GM23338 (cell line): ENCODE measurements around the gene CDK2. TPM values are rescaled to one million over a fixed set of nuclear protein-coding genes. Genes with fewer than 3 reads are reported as not detected.
"Not testable (repeated sequence)": the region's sequence is repeated elsewhere in the genome, so short reads cannot be mapped to it uniquely, and the experiment has no call there.

Experiments used
- ATAC-seq: fragments of 200-7000 bp; cut with Tn5 transposase; 3 replicates; pipeline ENCODE4 v1.9.1; 2020
- DNase-seq: peaks from one replicate; pipeline ENCODE4 v3.0.0-alpha.2; 2015; ENCODE audit warnings: low spot score
- H2AFZ ChIP-seq: fragments of 200-600 bp; sonication (generic); 2 replicates; pipeline ENCODE4 v1.8.0; 2016; ENCODE audit warnings: antibody characterized with exemption, mild to moderate bottlenecking, moderate library complexity
- H3F3A ChIP-seq: fragments of 200-600 bp; sonication (generic); replicated peaks from 2 replicates; pipeline ENCODE4 v1.8.0; 2017; ENCODE audit warnings: antibody characterized with exemption, mixed run types, low read depth
- H3K27ac ChIP-seq: fragments of 200-600 bp; sonication (generic); 2 replicates; pipeline ENCODE4 v1.6.1; 2016; ENCODE audit warnings: low read depth
- H3K27me3 ChIP-seq: fragments of 200-600 bp; sonication (generic); 2 replicates; pipeline ENCODE4 v1.8.0; 2016; ENCODE audit warnings: mild to moderate bottlenecking, mixed run types, moderate library complexity; ENCODE audit not compliant: insufficient read depth
- H3K36me3 ChIP-seq: fragments of 200-600 bp; sonication (generic); 2 replicates; pipeline ENCODE4 v1.8.0; 2016; ENCODE audit warnings: mild to moderate bottlenecking; ENCODE audit not compliant: insufficient read depth
- H3K4me1 ChIP-seq: fragments of 200-600 bp; sonication (generic); 2 replicates; pipeline ENCODE4 v1.8.0; 2016; ENCODE audit warnings: mild to moderate bottlenecking, moderate library complexity; ENCODE audit not compliant: insufficient read depth
- H3K4me2 ChIP-seq: fragments of 200-600 bp; sonication (generic); 2 replicates; pipeline ENCODE4 v1.7.1; 2017; ENCODE audit warnings: mixed run types
- H3K4me3 ChIP-seq: fragments of 200-600 bp; sonication (generic); 2 replicates; pipeline ENCODE4 v1.6.1; 2016; ENCODE audit warnings: mixed run types
- H3K79me2 ChIP-seq: fragments of 200-600 bp; sonication (generic); replicated peaks from 2 replicates; pipeline ENCODE4 v1.8.0; 2017; ENCODE audit warnings: mild to moderate bottlenecking; ENCODE audit not compliant: insufficient read depth
- H3K9me2 ChIP-seq: fragments of 200-600 bp; sonication (generic); 2 replicates; pipeline ENCODE4 v1.8.0; 2017; ENCODE audit not compliant: insufficient read depth
- H4K20me1 ChIP-seq: fragments of 200-600 bp; sonication (generic); replicated peaks from 2 replicates; pipeline ENCODE4 v1.8.0; 2017; ENCODE audit warnings: mild to moderate bottlenecking; ENCODE audit not compliant: insufficient read depth
- H3K27ac Mint-ChIP-seq: 2 replicates; pipeline ENCODE4 v1.8.0; 2020; ENCODE audit warnings: inconsistent platforms, mild to moderate bottlenecking, moderate library complexity, mixed read lengths
- H3K27me3 Mint-ChIP-seq: 3 replicates; pipeline ENCODE4 v1.8.0; 2022; ENCODE audit warnings: low read depth, mild to moderate bottlenecking, moderate library complexity, mixed read lengths, inconsistent platforms; ENCODE audit not compliant: insufficient read depth, poor library complexity
- H3K36me3 Mint-ChIP-seq: 3 replicates; pipeline ENCODE4 v1.8.0; 2021; ENCODE audit warnings: low read depth, mild to moderate bottlenecking, inconsistent platforms, moderate library complexity, mixed read lengths
- H3K4me1 Mint-ChIP-seq: 3 replicates; pipeline ENCODE4 v1.8.0; 2020; ENCODE audit warnings: mild to moderate bottlenecking, inconsistent platforms, mixed read lengths
- H3K4me3 Mint-ChIP-seq: 3 replicates; pipeline ENCODE4 v1.8.0; 2021; ENCODE audit warnings: moderate library complexity, mild to moderate bottlenecking, inconsistent platforms, mixed read lengths
- H3K9me3 Mint-ChIP-seq: 3 replicates; pipeline ENCODE4 v1.8.0; 2020; ENCODE audit warnings: moderate library complexity, mild to moderate bottlenecking, inconsistent platforms, mixed read lengths
- CREB1 ChIP-seq: fragments of 250-450 bp; sonication (Bioruptor Pico); IDR thresholded peaks from 2 replicates; pipeline ENCODE4 v1.5.0; 2020; ENCODE audit warnings: low read depth, mild to moderate bottlenecking, moderate library complexity
- CTCF ChIP-seq, 2 experiments: fragments of 200-600 bp in 1 of 2; sonication (generic) in 1 of 2; conservative IDR thresholded peaks; 2 replicates each; pipeline versions ENCODE4 v1.5.1 to v1.6.1; 2016 to 2017; ENCODE audit warnings: antibody characterized with exemption in 2 of 2, low read depth in 2 of 2, mild to moderate bottlenecking in 2 of 2, moderate library complexity in 1 of 2
- EZH2phosphoT487 ChIP-seq: fragments of 200-600 bp; sonication (generic); IDR thresholded peaks from one replicate; pipeline ENCODE4 v1.8.1; 2018; ENCODE audit warnings: antibody characterized with exemption; ENCODE audit not compliant: unreplicated experiment
- NANOG ChIP-seq: IDR thresholded peaks from 2 replicates; pipeline ENCODE4 v1.6.1; 2016; ENCODE audit warnings: antibody characterized with exemption, borderline replicate concordance
- POLR2AphosphoS5 ChIP-seq: IDR thresholded peaks from 2 replicates; pipeline ENCODE4 v1.6.1; 2016; ENCODE audit warnings: antibody characterized with exemption, low read depth
- STAT1 ChIP-seq: IDR thresholded peaks from one replicate; pipeline ENCODE4 v1.6.1; 2016; ENCODE audit warnings: antibody characterized with exemption; ENCODE audit not compliant: unreplicated experiment
- polyA plus RNA-seq: library from polyadenylated mRNA; unstranded; fragments of >200 nt; fragmentation: Nextera tagmentation; extraction: Ambion mirVana; gene quantifications from 2 replicates; pipeline ENCODE4 v1.2.1, GENCODE V29; 2016
- total RNA-seq: library from RNA; depleted of rRNA; stranded (reverse); fragments of >200 nt; shearing (Covaris generic); gene quantifications from 2 replicates; pipeline ENCODE4 v1.2.3, GENCODE V29; 2014
- TF ChIP-seq, protein P1 (sequence below): IDR thresholded peaks from one replicate; pipeline ENCODE4 v1.6.1; 2018; ENCODE audit warnings: antibody characterized with exemption; ENCODE audit not compliant: unreplicated experiment
- TF ChIP-seq, protein P2 (sequence below): fragments of 250-450 bp; sonication (Bioruptor Pico); IDR thresholded peaks from 2 replicates; pipeline ENCODE4 v1.5.0; 2020; ENCODE audit warnings: mild to moderate bottlenecking, moderate library complexity

CDK2 gene
- total and polyA plus RNA-seq, 2 experiments from 2014 or later = 15.2 to 31.0 TPM

DNA sequence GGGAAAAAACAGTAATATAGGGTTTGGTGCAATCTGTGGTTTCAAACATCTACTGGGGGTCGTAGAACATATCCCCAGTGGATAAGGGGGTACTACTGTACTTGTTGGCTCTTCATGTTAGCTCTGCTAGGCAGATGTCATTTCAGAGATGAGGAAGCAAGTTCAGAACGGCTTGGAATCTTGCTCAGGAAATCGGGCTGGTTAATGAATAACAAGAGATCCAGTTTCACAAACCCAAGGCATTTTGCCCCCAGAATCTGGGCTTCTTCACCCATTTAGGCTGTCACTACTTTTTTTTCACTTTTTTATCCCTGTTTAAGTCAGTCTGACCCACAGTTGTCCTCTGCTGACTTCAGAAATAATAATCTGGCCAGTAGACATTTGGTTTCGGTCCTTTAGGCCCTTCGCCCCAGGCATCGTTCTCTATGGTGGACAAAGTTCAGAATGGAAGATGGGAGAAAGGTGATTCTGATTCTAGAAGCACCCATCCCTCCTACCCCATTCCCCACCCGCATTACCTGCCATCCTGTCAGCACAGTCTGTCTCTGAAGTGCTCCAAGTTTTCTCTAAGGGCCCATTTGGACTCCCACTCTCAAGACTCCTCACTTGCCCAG, 35.0 kb downstream of the CDK2 start:
- Histone ChIP-seq H3K36me3 (no peaks in the 10 kb centered on the region), H2AFZ (no peak overlapping the region), H3K79me2 (peaks cover 8% of the 10 kb centered on the region; the same call in 1 of the 2 replicates), H4K20me1 (no peaks in the 10 kb centered on the region), H3K4me1 (0 out of 2 replicates have a peak, but pooled peaks cover 4% of the 10 kb centered on the region), H3K4me3 (no peak overlapping the region), H3K27me3 (no peaks in the 10 kb centered on the region), H3K4me2 (no peak overlapping the region), H3K27ac (no peak overlapping the region), H3K9me2 (no peaks in the 10 kb centered on the region), H3F3A (0 out of 2 replicates have a peak, but pooled peaks cover 9% of the 10 kb centered on the region)
- Mint-ChIP-seq H3K4me3 (no peak overlapping the region), H3K27me3 (peaks cover 11% of the 10 kb centered on the region), H3K4me1 (no peaks in the 10 kb centered on the region; the same call in 1 of the 3 replicates), H3K36me3 (peaks cover 44% of the 10 kb centered on the region), H3K27ac (no peak overlapping the region), H3K9me3 (no peaks in the 10 kb centered on the region)
- no peak for DNase-seq
- TF ChIP-seq EZH2phosphoT487 = no peak
- no peak for TF ChIP-seq NANOG
- no peak for TF ChIP-seq CTCF (conservative IDR thresholded peaks at IDR 0.05; ENCODE audit: low read depth in 2 of 2)
- TF ChIP-seq CREB1 (CRISPR knock-in tag) = no peak
- no peak for TF ChIP-seq POLR2AphosphoS5
- no peak for TF ChIP-seq STAT1
- TF ChIP-seq, protein P1, sequence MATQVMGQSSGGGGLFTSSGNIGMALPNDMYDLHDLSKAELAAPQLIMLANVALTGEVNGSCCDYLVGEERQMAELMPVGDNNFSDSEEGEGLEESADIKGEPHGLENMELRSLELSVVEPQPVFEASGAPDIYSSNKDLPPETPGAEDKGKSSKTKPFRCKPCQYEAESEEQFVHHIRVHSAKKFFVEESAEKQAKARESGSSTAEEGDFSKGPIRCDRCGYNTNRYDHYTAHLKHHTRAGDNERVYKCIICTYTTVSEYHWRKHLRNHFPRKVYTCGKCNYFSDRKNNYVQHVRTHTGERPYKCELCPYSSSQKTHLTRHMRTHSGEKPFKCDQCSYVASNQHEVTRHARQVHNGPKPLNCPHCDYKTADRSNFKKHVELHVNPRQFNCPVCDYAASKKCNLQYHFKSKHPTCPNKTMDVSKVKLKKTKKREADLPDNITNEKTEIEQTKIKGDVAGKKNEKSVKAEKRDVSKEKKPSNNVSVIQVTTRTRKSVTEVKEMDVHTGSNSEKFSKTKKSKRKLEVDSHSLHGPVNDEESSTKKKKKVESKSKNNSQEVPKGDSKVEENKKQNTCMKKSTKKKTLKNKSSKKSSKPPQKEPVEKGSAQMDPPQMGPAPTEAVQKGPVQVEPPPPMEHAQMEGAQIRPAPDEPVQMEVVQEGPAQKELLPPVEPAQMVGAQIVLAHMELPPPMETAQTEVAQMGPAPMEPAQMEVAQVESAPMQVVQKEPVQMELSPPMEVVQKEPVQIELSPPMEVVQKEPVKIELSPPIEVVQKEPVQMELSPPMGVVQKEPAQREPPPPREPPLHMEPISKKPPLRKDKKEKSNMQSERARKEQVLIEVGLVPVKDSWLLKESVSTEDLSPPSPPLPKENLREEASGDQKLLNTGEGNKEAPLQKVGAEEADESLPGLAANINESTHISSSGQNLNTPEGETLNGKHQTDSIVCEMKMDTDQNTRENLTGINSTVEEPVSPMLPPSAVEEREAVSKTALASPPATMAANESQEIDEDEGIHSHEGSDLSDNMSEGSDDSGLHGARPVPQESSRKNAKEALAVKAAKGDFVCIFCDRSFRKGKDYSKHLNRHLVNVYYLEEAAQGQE = no peak
- TF ChIP-seq, protein P2, sequence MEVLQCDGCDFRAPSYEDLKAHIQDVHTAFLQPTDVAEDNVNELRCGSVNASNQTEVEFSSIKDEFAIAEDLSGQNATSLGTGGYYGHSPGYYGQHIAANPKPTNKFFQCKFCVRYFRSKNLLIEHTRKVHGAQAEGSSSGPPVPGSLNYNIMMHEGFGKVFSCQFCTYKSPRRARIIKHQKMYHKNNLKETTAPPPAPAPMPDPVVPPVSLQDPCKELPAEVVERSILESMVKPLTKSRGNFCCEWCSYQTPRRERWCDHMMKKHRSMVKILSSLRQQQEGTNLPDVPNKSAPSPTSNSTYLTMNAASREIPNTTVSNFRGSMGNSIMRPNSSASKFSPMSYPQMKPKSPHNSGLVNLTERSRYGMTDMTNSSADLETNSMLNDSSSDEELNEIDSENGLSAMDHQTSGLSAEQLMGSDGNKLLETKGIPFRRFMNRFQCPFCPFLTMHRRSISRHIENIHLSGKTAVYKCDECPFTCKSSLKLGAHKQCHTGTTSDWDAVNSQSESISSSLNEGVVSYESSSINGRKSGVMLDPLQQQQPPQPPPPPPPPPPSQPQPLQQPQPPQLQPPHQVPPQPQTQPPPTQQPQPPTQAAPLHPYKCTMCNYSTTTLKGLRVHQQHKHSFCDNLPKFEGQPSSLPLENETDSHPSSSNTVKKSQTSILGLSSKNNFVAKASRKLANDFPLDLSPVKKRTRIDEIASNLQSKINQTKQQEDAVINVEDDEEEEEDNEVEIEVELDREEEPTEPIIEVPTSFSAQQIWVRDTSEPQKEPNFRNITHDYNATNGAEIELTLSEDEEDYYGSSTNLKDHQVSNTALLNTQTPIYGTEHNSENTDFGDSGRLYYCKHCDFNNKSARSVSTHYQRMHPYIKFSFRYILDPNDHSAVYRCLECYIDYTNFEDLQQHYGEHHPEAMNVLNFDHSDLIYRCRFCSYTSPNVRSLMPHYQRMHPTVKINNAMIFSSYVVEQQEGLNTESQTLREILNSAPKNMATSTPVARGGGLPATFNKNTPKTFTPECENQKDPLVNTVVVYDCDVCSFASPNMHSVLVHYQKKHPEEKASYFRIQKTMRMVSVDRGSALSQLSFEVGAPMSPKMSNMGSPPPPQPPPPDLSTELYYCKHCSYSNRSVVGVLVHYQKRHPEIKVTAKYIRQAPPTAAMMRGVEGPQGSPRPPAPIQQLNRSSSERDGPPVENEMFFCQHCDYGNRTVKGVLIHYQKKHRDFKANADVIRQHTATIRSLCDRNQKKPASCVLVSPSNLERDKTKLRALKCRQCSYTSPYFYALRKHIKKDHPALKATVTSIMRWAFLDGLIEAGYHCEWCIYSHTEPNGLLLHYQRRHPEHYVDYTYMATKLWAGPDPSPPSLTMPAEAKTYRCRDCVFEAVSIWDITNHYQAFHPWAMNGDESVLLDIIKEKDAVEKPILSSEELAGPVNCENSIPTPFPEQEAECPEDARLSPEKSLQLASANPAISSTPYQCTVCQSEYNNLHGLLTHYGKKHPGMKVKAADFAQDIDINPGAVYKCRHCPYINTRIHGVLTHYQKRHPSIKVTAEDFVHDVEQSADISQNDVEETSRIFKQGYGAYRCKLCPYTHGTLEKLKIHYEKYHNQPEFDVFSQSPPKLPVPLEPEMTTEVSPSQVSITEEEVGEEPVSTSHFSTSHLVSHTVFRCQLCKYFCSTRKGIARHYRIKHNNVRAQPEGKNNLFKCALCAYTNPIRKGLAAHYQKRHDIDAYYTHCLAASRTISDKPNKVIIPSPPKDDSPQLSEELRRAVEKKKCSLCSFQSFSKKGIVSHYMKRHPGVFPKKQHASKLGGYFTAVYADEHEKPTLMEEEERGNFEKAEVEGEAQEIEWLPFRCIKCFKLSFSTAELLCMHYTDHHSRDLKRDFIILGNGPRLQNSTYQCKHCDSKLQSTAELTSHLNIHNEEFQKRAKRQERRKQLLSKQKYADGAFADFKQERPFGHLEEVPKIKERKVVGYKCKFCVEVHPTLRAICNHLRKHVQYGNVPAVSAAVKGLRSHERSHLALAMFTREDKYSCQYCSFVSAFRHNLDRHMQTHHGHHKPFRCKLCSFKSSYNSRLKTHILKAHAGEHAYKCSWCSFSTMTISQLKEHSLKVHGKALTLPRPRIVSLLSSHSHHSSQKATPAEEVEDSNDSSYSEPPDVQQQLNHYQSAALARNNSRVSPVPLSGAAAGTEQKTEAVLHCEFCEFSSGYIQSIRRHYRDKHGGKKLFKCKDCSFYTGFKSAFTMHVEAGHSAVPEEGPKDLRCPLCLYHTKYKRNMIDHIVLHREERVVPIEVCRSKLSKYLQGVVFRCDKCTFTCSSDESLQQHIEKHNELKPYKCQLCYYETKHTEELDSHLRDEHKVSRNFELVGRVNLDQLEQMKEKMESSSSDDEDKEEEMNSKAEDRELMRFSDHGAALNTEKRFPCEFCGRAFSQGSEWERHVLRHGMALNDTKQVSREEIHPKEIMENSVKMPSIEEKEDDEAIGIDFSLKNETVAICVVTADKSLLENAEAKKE = no peak
- no peak for ATAC-seq

- H3K4me3 Mint-ChIP-seq, H3K9me3 Mint-ChIP-seq, H3K27me3 ChIP-seq, H3K4me3 ChIP-seq, H3K27ac ChIP-seq, H3K4me1 ChIP-seq, H3K9me2 ChIP-seq, H3K79me2 ChIP-seq, H3K4me1 Mint-ChIP-seq, H4K20me1 ChIP-seq, H2AFZ ChIP-seq, ATAC-seq, H3K4me2 ChIP-seq, H3K27ac Mint-ChIP-seq, H3K36me3 ChIP-seq, DNase-seq: not testable (repeated sequence)
- Mint-ChIP-seq H3K27me3 (peaks cover 13% of the 10 kb centered on the region), H3K36me3 (peaks cover 44% of the 10 kb centered on the region)
- 0 out of 2 replicates have a peak, but pooled peaks cover 12% of the 10 kb centered on the region for H3F3A ChIP-seq
Observed at GRCh38 chr12:56003376-56003775, 36.7 kb downstream of the CDK2 start.
